Lower leg skin (tissue), 4 donors: ENCODE measurements around the gene P2RX6. TPM values are rescaled to one million over a fixed set of nuclear protein-coding genes. Genes with fewer than 3 reads are reported as not detected.
"Not testable (repeated sequence)": the region's sequence is repeated elsewhere in the genome, so short reads cannot be mapped to it uniquely, and the experiment has no call there.

Experiments used
- DNase-seq, 2 donors: peaks; one replicate each; pipeline ENCODE4 v3.0.0-alpha.2; 2019; ENCODE audit warnings: low spot score in 2 of 2
- H3K4me3 ChIP-seq: fragments of 200-600 bp; sonication (generic); 2 replicates; pipeline ENCODE4 v1.5.1; 2017; ENCODE audit warnings: mild to moderate bottlenecking, low read depth; ENCODE audit not compliant: poor library complexity, severe bottlenecking
- POLR2A ChIP-seq, 2 donors: fragments of 450-650 bp; IDR thresholded peaks; one replicate each; pipeline ENCODE4 v1.6.1; 2016 to 2017; ENCODE audit warnings: antibody characterized with exemption in 2 of 2, mild to moderate bottlenecking in 1 of 2, moderate library complexity in 1 of 2
- WGBS, 2 donors: methylation state at CpG; one replicate each; pipeline ENCODE4 v1.1.5; 2018; 5-methylcytosine and 5-hydroxymethylcytosine counted together
- intact Hi-C: fragments of 100-400 bp; cut with DNase I; formaldehyde crosslinking; loops from one replicate; pipeline ENCODE4 v1.15.0; 2023; ENCODE audit warnings: low total_unique reads
- total RNA-seq, 4 donors: library from RNA; depleted of rRNA; stranded (reverse); fragments of >200 nt; gene quantifications; one replicate each; pipeline ENCODE4 v1.1.0, GENCODE V29; 2016
- TF ChIP-seq, protein P1 (sequence below), 3 donors: fragments of 450-650 bp; IDR thresholded peaks; one replicate each; pipeline ENCODE4 v1.5.1; 2016; ENCODE audit warnings: antibody characterized with exemption in 3 of 3, mild to moderate bottlenecking in 3 of 3, moderate library complexity in 2 of 3

Gene P2RX6
- total RNA-seq, 4 donors from 2014 or later = 0.12 to 2.6 (median 0.87) TPM

DNA sequence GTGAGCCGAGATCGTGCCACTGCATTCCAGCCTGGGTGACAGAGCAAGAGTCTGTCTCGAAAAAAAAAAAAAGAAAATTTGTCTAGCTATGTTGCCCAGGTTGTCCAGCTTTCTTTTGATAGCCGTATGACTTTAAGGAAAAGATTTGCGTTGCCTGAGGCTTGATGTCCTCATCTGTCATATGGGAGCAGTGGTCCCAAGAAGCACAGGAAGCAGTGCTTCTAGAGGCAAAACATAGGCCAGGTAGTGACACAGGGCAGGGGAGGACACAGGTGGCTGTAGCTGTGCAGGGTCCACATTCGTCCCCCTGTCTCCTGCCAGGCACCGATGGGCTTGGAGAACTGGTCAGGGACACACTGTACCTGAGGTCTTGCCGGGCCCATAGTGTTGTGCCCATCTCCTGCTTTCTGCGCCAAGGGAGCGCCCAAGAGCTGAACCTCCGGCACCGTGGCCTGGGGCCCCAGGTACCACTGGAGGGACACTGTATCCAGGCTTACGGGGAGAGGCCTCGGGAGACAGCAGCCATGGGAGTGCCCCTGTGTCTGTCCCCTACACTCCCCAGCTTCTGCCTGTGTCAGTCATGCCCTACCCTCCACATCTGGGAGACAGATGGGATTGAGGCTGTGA is 32.2 kb downstream of the P2RX6 start:
- no peak for DNase-seq
- whole genome bisulfite sequencing, 2 donors = 85 to 87% methylated on average over 9 to 14 of the region's 14 CpGs
- no peak overlapping the region for H3K4me3 ChIP-seq
- intact Hi-C loops = no loop called here
- TF ChIP-seq POLR2A (IDR thresholded peaks at IDR 0.05) = no peak

DNA sequence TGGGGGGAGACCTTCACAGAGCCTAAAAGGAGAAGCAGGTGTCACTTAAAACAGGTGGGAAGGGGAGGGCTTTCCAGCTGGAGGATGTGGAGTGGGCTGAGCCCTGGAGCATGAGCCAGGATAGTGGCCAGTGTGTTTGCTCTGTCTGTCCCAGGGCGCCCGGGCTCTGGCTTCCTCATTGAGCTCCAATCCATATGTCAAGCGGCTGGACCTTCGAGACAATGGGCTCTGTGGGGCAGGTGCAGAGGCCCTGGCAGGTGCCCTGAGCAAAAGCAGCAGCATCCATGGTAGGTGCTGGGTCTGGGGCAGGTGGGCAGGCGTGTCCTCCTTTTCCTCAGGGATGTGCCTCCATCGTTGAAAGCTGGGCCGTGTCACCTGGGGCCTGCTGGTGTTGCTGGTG is 32.8 kb downstream of the P2RX6 start:
- TF ChIP-seq, protein P1, sequence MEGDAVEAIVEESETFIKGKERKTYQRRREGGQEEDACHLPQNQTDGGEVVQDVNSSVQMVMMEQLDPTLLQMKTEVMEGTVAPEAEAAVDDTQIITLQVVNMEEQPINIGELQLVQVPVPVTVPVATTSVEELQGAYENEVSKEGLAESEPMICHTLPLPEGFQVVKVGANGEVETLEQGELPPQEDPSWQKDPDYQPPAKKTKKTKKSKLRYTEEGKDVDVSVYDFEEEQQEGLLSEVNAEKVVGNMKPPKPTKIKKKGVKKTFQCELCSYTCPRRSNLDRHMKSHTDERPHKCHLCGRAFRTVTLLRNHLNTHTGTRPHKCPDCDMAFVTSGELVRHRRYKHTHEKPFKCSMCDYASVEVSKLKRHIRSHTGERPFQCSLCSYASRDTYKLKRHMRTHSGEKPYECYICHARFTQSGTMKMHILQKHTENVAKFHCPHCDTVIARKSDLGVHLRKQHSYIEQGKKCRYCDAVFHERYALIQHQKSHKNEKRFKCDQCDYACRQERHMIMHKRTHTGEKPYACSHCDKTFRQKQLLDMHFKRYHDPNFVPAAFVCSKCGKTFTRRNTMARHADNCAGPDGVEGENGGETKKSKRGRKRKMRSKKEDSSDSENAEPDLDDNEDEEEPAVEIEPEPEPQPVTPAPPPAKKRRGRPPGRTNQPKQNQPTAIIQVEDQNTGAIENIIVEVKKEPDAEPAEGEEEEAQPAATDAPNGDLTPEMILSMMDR (IDR thresholded peaks at IDR 0.05) = no peak
- TF ChIP-seq POLR2A (IDR thresholded peaks at IDR 0.05) = no peak
- H3K4me3 ChIP-seq = no peak overlapping the region
- DNase-seq = no peak
- WGBS, 2 donors = 75 to 96% methylated on average over 6 to 7 of the region's 7 CpGs
- intact Hi-C loops = no loop called here

DNA sequence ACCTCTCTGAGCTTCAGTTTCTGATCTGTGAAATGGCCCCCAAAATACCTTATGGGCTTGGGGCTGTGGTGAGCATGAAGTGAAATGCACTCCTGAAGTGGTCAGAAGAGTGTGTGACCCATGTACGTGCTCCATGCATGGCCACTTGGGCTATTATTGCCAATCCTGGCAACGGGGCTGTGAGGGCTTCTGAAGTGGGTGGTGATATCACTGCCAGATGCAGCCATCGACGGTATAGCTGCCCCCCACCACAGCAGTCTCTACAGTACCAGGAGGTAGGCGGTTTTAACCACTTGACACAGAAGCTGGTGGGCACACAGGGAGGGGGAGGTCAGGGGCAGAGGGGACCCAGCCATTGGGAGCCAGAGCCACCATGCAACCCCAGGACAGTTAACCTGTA is 33.5 kb downstream of the P2RX6 start:
- DNase-seq, intact Hi-C loops, H3K4me3 ChIP-seq: not testable (repeated sequence)
- WGBS, 2 donors = 76% methylated on average over 5 of the region's 5 CpGs

DNA sequence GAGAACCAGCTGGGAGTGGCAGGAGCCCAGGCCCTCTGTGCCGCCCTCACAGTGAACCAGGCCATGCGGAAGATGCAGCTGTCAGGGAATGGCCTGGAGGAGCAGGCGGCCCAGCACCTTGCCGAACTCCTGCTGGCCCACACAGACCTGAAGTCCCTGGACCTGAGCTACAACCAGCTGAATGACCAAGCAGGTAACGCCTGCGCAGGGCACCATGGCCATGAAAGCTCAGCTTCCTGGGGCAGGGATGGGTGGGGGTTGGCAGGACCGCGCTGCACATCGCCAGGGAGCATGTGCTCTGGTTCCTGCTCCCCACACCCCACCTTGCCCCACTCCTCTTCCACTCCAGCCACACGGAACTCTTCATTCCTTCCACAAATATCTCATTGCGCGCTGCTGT is 34.0 kb downstream of the P2RX6 start:
- H3K4me3 ChIP-seq, intact Hi-C loops, DNase-seq: not testable (repeated sequence)
- 100% methylated on average over 2 to 4 of the region's 12 CpGs for WGBS, 2 donors

DNA sequence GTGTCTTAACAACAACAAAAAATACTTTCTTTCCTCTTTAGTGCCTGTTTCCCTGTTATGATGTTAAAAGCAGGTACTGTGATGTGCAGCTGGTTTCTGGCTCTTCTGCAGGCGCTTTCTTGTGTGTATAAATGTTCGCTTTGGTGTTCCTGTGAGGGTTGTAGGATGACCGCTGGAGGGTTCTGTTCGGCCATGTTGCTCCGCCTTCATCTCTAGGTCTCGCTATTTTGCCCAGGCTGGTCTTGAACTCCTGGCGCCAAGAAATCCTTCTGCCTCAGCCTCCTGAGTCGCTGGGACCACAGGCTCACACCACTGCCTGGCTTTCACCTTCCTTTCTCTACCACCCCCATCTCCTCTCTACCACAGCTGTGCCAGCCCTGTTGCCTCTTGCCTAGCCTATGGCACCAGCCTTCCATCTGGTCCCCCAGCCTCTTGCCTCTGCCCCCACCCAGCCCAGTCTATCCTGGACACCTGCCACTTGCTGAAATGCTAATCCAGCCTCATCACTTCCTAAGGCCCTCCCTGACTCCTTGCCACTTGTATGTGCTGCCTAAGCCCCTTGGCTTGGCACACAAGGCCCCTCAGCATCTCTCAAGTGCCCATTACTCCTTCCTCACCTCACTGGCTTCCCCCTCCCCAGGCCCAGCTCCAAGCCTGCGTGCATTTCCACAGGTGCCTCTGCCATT is 36.3 kb downstream of the P2RX6 start:
- intact Hi-C loops = no loop called here
- TF ChIP-seq, protein P1 (IDR thresholded peaks at IDR 0.05) = no peak
- no peak for TF ChIP-seq POLR2A (IDR thresholded peaks at IDR 0.05)
- H3K4me3 ChIP-seq = no peak overlapping the region
- DNase-seq = no peak
- 83 to 86% methylated on average over 9 of the region's 9 CpGs for WGBS, 2 donors

DNA sequence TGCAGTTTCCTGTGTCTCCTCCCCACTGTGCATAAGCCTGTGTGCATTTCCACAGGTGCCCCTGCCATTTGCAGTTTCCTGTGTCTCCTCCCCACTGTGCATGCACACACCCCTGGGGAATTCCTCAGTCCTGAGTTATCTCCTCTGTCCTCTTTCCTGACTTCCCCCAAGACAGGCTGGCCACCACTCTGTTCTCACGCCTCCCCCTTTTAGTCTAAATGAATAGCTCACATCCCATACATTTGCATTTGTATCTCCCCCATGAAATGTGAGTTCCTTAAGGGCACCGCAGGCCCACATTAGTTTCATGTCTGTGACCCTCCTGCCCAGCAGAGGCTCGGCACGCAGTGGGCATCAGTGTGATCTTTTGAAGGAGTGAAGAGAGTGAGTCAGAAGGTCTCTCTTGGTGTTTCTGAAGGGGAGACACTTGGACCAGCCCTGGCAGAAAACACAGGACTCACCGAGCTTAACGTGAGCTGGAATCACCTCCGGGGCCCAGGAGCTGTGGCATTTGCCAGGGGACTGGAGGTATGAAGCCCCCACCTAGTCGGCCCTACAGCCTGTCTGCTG is 37.0 kb downstream of the P2RX6 start:
- TF ChIP-seq, protein P1 (IDR thresholded peaks at IDR 0.05) = no peak
- no peak for TF ChIP-seq POLR2A (IDR thresholded peaks at IDR 0.05)
- intact Hi-C loops = no loop called here
- DNase-seq = no peak
- no peak overlapping the region for H3K4me3 ChIP-seq
- 69 to 72% methylated on average over 8 of the region's 8 CpGs for WGBS, 2 donors

DNA sequence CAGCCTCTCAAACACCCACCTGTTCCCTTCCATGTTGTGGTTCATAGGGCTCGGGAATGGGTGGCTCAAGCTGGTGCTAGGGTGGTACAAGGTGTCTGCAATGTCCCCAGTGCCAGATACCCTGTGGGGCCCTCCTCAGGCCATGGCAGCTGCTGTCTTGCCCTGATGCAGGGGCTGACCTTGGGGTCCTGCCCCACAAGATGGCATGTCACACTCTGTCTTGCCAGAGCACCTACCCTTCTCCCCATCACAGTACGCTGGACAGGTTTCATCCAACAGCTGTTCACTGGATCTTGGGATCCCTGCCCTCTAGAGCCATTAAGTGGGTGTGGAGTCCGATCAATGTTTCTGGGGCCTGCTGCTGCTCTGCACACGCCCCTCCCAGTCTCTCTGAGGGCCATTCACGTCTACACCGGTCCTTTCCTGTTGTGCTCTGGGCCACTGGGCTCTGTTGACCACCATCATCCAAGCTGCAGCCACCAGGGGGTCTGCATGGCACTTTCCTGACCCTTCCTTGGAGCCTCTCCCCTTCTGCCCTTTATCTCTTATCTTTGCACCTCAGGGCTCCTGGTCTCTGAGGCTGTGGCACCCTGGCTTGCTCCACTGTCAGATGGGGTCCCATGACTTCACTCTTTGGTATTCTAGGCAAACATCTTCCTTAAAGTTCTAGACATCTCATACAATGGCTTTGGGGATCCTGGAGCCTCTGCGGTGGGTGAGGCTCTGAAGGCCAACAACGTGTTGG is 37.9 kb downstream of the P2RX6 start:
- H3K4me3 ChIP-seq = no peak overlapping the region
- 78 to 81% methylated on average over 8 of the region's 8 CpGs for WGBS, 2 donors
- no peak for DNase-seq
- intact Hi-C loops = no loop called here
- TF ChIP-seq POLR2A (IDR thresholded peaks at IDR 0.05) = no peak
